Mucosa of descending colon (tissue), 3 donors: Measurements from ENCODE around the gene PCNA. TPM values are rescaled to one million over a fixed set of nuclear protein-coding genes. Genes with fewer than 3 reads are reported as not detected.

Experiments
- ATAC-seq: fragments of 200-7000 bp; cut with Tn5 transposase; one replicate; pipeline ENCODE4 v1.9.1; 2020; ENCODE audit warnings: mild to moderate bottlenecking, moderate library complexity
- DNase-seq, 3 donors: peaks; one replicate each; pipeline ENCODE4 v3.0.0-alpha.2; 2020
- H3K36me3 ChIP-seq: fragments of 200-600 bp; one replicate; pipeline ENCODE4 v1.8.0; 2021; ENCODE audit warnings: low read depth, mild to moderate bottlenecking
- H3K4me1 ChIP-seq: fragments of 200-600 bp; one replicate; pipeline ENCODE4 v1.8.0; 2021; ENCODE audit warnings: low read depth, mild to moderate bottlenecking
- H3K4me3 ChIP-seq: fragments of 200-600 bp; one replicate; pipeline ENCODE4 v1.8.0; 2021; ENCODE audit warnings: mild to moderate bottlenecking
- H3K9me3 ChIP-seq: fragments of 200-600 bp; one replicate; pipeline ENCODE4 v1.8.0; 2021; ENCODE audit warnings: mild to moderate bottlenecking
- intact Hi-C, 2 donors: fragments of 100-400 bp; cut with DNase I in 1 of 2; cut with micrococcal nuclease in 1 of 2; formaldehyde crosslinking; loops; one replicate each; pipeline versions ENCODE4 v1.11.0 to v1.11.1; 2022; cut with DNase I, micrococcal nuclease
- total RNA-seq, 3 donors: library from RNA; stranded (reverse); fragmentation: NEBNext Ultra II Directional in 2 of 3; extraction: Animal tissue kit (Norgen Biotek cat#: 25700) in 2 of 3; gene quantifications; one replicate each; pipeline versions ENCODE4 v1.2.1 to v1.2.4, GENCODE V29; 2021 to 2023
- TF ChIP-seq, protein P1 (sequence below): fragments of 200-600 bp; IDR thresholded peaks from one replicate; pipeline ENCODE4 v1.8.0; 2022; ENCODE audit warnings: antibody characterized with exemption, mild to moderate bottlenecking
- donor health status: DM: no; HTN: no; CAD: no; lungs with moderate emphysema.
- donor health status: DM: no; HTN: no; CAD: no.
- donor health status: DM: no; HTN: yes; CAD: no.

Gene PCNA
- total RNA-seq, 3 donors from 2014 or later = 43.4 to 91.1 (median 48.7) TPM

DNA sequence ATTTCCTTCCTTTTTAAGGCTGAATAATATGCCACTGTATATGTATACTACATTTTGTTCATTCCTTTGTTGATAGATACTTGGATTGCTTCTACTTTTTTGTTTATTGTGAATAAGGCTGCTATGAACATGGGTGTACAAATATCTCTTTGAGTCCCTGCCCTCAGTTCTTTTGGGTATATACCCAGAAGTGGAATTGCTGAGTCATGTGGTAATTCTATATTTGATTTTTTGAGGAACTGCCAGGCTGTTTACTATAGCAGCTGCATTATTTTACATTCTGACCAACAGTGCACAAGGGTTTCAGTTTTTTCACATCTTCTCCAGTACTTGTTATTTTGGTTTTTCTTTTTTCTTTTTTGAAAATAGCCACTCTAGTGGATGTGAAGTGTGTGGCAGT, 41.1 kb upstream of the PCNA start:
- no peak overlapping the region for H3K4me3 ChIP-seq

DNA sequence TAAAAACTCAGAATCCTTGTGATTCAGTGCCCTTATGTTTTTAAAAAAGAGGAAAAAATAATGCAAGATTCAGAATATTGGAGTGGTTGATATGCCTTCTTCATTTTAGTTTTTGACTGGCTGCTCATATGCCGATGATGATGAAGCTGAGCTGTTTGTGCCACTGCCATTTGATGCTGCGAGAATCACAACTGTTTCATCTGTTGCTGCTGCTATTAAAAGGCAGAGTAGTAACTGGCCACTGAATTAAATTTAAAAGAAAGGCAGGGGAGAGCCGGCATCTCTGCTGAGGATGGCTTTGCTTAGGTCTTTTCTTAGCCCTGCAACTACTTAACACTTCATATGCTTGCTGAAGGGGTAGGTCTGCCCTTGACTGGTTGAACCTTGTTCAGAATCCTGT, 40.2 kb upstream of the PCNA start:
- TF ChIP-seq, protein P1, sequence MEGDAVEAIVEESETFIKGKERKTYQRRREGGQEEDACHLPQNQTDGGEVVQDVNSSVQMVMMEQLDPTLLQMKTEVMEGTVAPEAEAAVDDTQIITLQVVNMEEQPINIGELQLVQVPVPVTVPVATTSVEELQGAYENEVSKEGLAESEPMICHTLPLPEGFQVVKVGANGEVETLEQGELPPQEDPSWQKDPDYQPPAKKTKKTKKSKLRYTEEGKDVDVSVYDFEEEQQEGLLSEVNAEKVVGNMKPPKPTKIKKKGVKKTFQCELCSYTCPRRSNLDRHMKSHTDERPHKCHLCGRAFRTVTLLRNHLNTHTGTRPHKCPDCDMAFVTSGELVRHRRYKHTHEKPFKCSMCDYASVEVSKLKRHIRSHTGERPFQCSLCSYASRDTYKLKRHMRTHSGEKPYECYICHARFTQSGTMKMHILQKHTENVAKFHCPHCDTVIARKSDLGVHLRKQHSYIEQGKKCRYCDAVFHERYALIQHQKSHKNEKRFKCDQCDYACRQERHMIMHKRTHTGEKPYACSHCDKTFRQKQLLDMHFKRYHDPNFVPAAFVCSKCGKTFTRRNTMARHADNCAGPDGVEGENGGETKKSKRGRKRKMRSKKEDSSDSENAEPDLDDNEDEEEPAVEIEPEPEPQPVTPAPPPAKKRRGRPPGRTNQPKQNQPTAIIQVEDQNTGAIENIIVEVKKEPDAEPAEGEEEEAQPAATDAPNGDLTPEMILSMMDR = no peak
- Histone ChIP-seq H3K4me1 (peaks cover 2% of the 10 kb centered on the region), H3K4me3 (no peak overlapping the region), H3K9me3 (no peaks in the 10 kb centered on the region), H3K36me3 (no peaks in the 10 kb centered on the region)
- ATAC-seq = no peak
- intact Hi-C loops = no loop called here
- no peak for DNase-seq

More for the DNA sequence above, 41.1 kb upstream of the PCNA start:
- Histone ChIP-seq H3K36me3 (no peaks in the 10 kb centered on the region), H3K9me3 (no peaks in the 10 kb centered on the region), H3K4me1 (no peaks in the 10 kb centered on the region)
- ATAC-seq (no peak), DNase-seq (no peak)
- intact Hi-C loops = no loop called here
- TF ChIP-seq, protein P1 = no peak

DNA sequence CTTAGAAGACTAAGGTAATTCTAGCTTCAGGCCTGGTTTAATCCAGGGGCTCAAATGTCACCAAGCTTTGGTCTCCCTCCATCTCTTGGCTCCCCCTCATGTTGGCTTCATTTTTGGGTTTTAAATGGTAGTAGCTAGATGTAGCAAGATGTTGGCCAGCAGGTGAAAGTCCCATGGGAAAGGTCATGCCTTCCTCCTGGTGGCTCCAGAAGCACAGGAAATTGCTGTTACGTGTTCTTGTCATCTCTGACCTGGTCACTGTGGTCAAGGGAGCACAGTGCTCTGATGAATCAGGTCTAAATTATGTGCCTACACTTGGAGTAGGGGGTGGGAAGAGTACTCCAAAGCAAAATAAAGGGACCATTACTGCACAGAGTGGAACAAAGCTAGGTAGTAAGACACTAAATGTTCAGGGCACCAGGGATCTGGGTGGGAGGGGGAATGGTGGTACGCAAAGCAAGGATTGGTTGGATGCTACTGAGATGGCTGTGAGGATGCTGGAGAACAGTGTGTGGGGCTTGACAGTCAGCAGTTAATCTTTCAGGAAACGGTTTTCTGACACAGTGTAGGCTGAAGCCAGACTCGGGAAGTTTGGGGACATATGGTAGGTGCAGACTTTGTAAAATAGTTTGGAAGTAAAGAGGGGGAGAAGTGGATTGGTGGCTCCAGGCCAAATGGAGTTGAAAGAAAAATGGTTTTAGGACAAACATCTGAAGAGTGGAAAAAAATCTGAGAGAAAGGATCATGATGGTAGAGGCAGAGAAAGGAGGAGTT, 37.1 kb upstream of the PCNA start:
- H3K9me3 ChIP-seq = no peaks in the 10 kb centered on the region
- TF ChIP-seq, protein P1 = no peak
- H3K36me3 ChIP-seq = no peaks in the 10 kb centered on the region
- H3K4me1 ChIP-seq = peaks cover 21% of the 10 kb centered on the region
- DNase-seq (no peak), ATAC-seq (no peak)
- H3K4me3 ChIP-seq = no peak overlapping the region
- intact Hi-C loops = no loop called here

DNA sequence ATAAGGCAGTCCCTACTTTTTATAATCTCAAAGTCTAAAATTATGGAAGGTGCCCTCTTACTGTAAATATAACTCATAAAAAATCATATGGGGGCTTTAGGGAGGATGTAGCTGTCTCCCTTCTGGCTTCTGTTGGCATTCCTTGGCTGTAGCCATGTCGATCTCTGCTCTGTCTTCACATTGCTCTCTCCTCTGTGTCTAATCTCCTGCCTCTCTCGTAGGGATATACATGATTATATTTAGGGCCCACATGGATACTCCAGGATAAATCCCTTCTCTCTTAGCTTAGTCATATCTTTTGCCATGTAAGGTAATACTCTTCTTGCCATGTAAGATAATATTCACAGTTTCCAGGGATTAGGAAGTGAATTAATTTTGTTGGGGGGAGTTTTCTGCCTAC, 35.6 kb upstream of the PCNA start:
- Histone ChIP-seq H3K4me1 (peaks cover 30% of the 10 kb centered on the region), H3K36me3 (no peaks in the 10 kb centered on the region), H3K9me3 (no peaks in the 10 kb centered on the region), H3K4me3 (no peak overlapping the region)
- TF ChIP-seq, protein P1 = no peak
- intact Hi-C loops = no loop called here
- ATAC-seq (no peak), DNase-seq (no peak)

DNA sequence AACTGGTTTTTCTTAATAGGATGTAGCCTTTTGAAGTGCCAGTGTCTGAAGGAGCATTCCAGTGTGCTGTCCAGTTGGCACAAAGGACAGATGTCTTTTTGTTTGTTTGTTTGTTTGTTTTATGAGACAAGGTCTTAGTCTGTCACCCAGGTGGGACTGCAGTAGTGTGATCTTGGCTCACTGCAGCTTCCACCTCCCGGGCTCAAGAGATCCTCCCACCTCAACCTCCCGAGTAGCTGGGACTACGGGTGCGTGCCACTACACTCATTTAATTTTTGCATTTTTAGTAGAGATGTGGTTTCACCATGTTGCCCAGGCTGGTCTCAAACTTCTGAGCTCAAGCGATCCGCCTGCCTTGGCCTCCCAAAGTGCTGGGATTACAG, 34.8 kb upstream of the PCNA start:
- peaks cover 34% of the 10 kb centered on the region for H3K4me1 ChIP-seq

More for the DNA sequence above, 34.8 kb upstream of the PCNA start:
- H3K36me3 ChIP-seq = no peaks in the 10 kb centered on the region
- intact Hi-C loops = no loop called here
- no peaks in the 10 kb centered on the region for H3K9me3 ChIP-seq
- TF ChIP-seq, protein P1 = no peak
- DNase-seq = no peak
- ATAC-seq = no peak
- no peak overlapping the region for H3K4me3 ChIP-seq
